Mesenchymal stem cell (in vitro differentiated cells and primary cell): ENCODE measurements around the gene SIRT6.
A peak's percentile ranks its signal among the peaks of the same experiment; 100 is the strongest.

Experiments
- DNase-seq: peaks from one replicate; pipeline ENCODE4 v3.0.0-alpha.2; 2013
- H2AFZ ChIP-seq: one replicate; pipeline ENCODE4 v1.6.1; 2013; ENCODE audit warnings: low read depth, mild to moderate bottlenecking, control low read depth, inconsistent platforms, low read length, moderate library complexity
- H2AK5ac ChIP-seq: 2 replicates; pipeline ENCODE4 v1.6.1; 2013; ENCODE audit warnings: low read length, moderate library complexity, mild to moderate bottlenecking, inconsistent platforms; ENCODE audit not compliant: severe bottlenecking
- H2BK120ac ChIP-seq: one replicate; pipeline ENCODE4 v1.6.1; 2013; ENCODE audit warnings: low read depth, mild to moderate bottlenecking, inconsistent platforms, low read length, moderate library complexity
- H2BK12ac ChIP-seq, 2 experiments: one replicate each; pipeline ENCODE4 v1.6.1; 2013; ENCODE audit warnings: inconsistent platforms in 2 of 2, low read length in 2 of 2, mild to moderate bottlenecking in 2 of 2, moderate library complexity in 2 of 2, control low read depth in 1 of 2
- H2BK15ac ChIP-seq: one replicate; pipeline ENCODE4 v1.6.1; 2013; ENCODE audit warnings: mild to moderate bottlenecking, low read depth, inconsistent platforms; ENCODE audit not compliant: poor library complexity, severe bottlenecking
- H2BK5ac ChIP-seq: 2 replicates; pipeline ENCODE4 v1.6.1; 2013; ENCODE audit warnings: low read depth, mild to moderate bottlenecking, low read length, control low read depth, inconsistent platforms; ENCODE audit not compliant: poor library complexity, severe bottlenecking
- H3K14ac ChIP-seq, 2 experiments: one replicate each; pipeline ENCODE4 v1.6.1; 2013; ENCODE audit warnings: inconsistent platforms in 2 of 2, low read length in 2 of 2, control low read depth in 1 of 2, mild to moderate bottlenecking in 1 of 2, moderate library complexity in 1 of 2
- H3K18ac ChIP-seq, 2 experiments: one replicate each; pipeline ENCODE4 v1.6.1; 2013; ENCODE audit warnings: inconsistent platforms in 2 of 2, low read length in 2 of 2, control low read depth in 1 of 2, low read depth in 1 of 2, mild to moderate bottlenecking in 1 of 2
- H3K23ac ChIP-seq, 2 experiments: one replicate each; pipeline ENCODE4 v1.6.1; 2013; ENCODE audit warnings: inconsistent platforms in 2 of 2, low read length in 2 of 2, mild to moderate bottlenecking in 2 of 2, moderate library complexity in 2 of 2, control low read depth in 1 of 2
- H3K27ac ChIP-seq: 2 replicates; pipeline ENCODE4 v1.5.1; 2013; ENCODE audit warnings: mild to moderate bottlenecking, moderate library complexity, low read length, control low read depth, inconsistent platforms; ENCODE audit not compliant: poor library complexity, severe bottlenecking
- H3K27me3 ChIP-seq, 2 experiments: 2 replicates each; pipeline versions ENCODE4 v1.6.1 to v1.7.0; 2013; ENCODE audit warnings: low read length in 2 of 2, mild to moderate bottlenecking in 2 of 2, moderate library complexity in 2 of 2, control low read depth in 1 of 2, inconsistent platforms in 1 of 2; ENCODE audit not compliant: control insufficient read depth in 1 of 2, insufficient read depth in 1 of 2
- H3K36me3 ChIP-seq, 2 experiments: 2 replicates each; pipeline versions ENCODE4 v1.6.1 to v1.7.0; 2013; ENCODE audit warnings: low read length in 2 of 2, control low read depth in 1 of 2, inconsistent platforms in 1 of 2, low read depth in 1 of 2, mild to moderate bottlenecking in 1 of 2; ENCODE audit not compliant: insufficient read depth in 2 of 2, control insufficient read depth in 1 of 2
- H3K4ac ChIP-seq, 2 experiments: one replicate each; pipeline ENCODE4 v1.6.1; 2013; ENCODE audit warnings: inconsistent platforms in 2 of 2, low read length in 2 of 2, mild to moderate bottlenecking in 2 of 2, moderate library complexity in 2 of 2, control low read depth in 1 of 2, low read depth in 1 of 2
- H3K4me1 ChIP-seq: 2 replicates; pipeline ENCODE4 v1.6.1; 2013; ENCODE audit warnings: low read depth, low read length, control low read depth; ENCODE audit not compliant: control insufficient read depth, insufficient read depth
- H3K4me2 ChIP-seq: 2 replicates; pipeline ENCODE4 v1.6.1; 2013; ENCODE audit warnings: low read length, mild to moderate bottlenecking, inconsistent platforms; ENCODE audit not compliant: poor library complexity, severe bottlenecking
- H3K4me3 ChIP-seq, 2 experiments: 2 replicates each; pipeline versions ENCODE4 v1.5.1 to v1.7.0; 2013; ENCODE audit warnings: low read length in 2 of 2, mild to moderate bottlenecking in 2 of 2, control low read depth in 1 of 2, low read depth in 1 of 2; ENCODE audit not compliant: insufficient read depth in 1 of 2
- H3K79me1 ChIP-seq: replicated peaks from 2 replicates; pipeline ENCODE4 v1.6.1; 2013; ENCODE audit warnings: mild to moderate bottlenecking, control low read depth, low read length, inconsistent platforms; ENCODE audit not compliant: poor library complexity, severe bottlenecking
- H3K9ac ChIP-seq: 2 replicates; pipeline ENCODE4 v1.7.0; 2013; ENCODE audit warnings: mild to moderate bottlenecking, low read length, moderate library complexity
- H3K9me3 ChIP-seq: 2 replicates; pipeline ENCODE4 v1.7.0; 2013; ENCODE audit warnings: mild to moderate bottlenecking, low read length; ENCODE audit not compliant: control insufficient read depth
- H4K8ac ChIP-seq: one replicate; pipeline ENCODE4 v1.6.1; 2013; ENCODE audit warnings: inconsistent platforms, mild to moderate bottlenecking, low read length, moderate library complexity
- H4K91ac ChIP-seq: one replicate; pipeline ENCODE4 v1.6.1; 2013; ENCODE audit warnings: mild to moderate bottlenecking, low read length, inconsistent platforms
- WGBS: methylation state at CpG from one replicate; pipeline ENCODE4 v1.1.7; 2013; ENCODE audit warnings: mixed read lengths; 5-methylcytosine and 5-hydroxymethylcytosine counted together

The SIRT6 gene

GRCh38 chr19:4189641-4190040 is 7.3 kb upstream of the SIRT6 start:
- WGBS = 80% methylated on average over 5 of the region's 5 CpGs
- no peak overlapping the region for H3K4me2 ChIP-seq

GRCh38 chr19:4187313-4188122 is 5.2 kb upstream of the SIRT6 start:
- no peaks in the 10 kb centered on the region for H3K9me3 ChIP-seq
- no peak overlapping the region for H2BK12ac ChIP-seq
- no peak overlapping the region for H2AK5ac ChIP-seq
- H3K4me1 ChIP-seq = peaks cover 11% of the 10 kb centered on the region
- no peak overlapping the region for H3K23ac ChIP-seq
- H3K14ac ChIP-seq = no peak overlapping the region
- H3K4ac ChIP-seq = no peak overlapping the region
- no peak overlapping the region for H2AFZ ChIP-seq
- H3K4me3 ChIP-seq = no peak overlapping the region
- no peak overlapping the region for H3K18ac ChIP-seq
- H3K9ac ChIP-seq = no peak overlapping the region
- H4K91ac ChIP-seq = no peak overlapping the region
- no peak overlapping the region for H2BK15ac ChIP-seq
- H3K79me1 ChIP-seq = peaks cover 3% of the 10 kb centered on the region
- DNase-seq = no peak
- H2BK5ac ChIP-seq = no peak overlapping the region
- no peak overlapping the region for H3K4me2 ChIP-seq
- no peak overlapping the region for H2BK120ac ChIP-seq
- 93% methylated on average over 10 of the region's 10 CpGs for WGBS
- no peak overlapping the region for H3K27ac ChIP-seq
- no peak overlapping the region for H4K8ac ChIP-seq
- no peaks in the 10 kb centered on the region for H3K27me3 ChIP-seq
- no peaks in the 10 kb centered on the region for H3K36me3 ChIP-seq

More at GRCh38 chr19:4189641-4190040, 7.3 kb upstream of the SIRT6 start:
- no peak overlapping the region for H4K91ac ChIP-seq
- H3K36me3 ChIP-seq = no peaks in the 10 kb centered on the region
- DNase-seq = no peak
- no peak overlapping the region for H2BK12ac ChIP-seq
- H3K27me3 ChIP-seq = peaks cover 8 to 14% of the 10 kb centered on the region in 2 experiments
- H3K79me1 ChIP-seq = no peaks in the 10 kb centered on the region
- no peaks in the 10 kb centered on the region for H3K9me3 ChIP-seq
- H3K9ac ChIP-seq = no peak overlapping the region
- no peak overlapping the region for H2AFZ ChIP-seq
- no peak overlapping the region for H3K4ac ChIP-seq
- no peak overlapping the region for H3K23ac ChIP-seq
- H3K14ac ChIP-seq = no peak overlapping the region
- no peak overlapping the region for H2AK5ac ChIP-seq
- H2BK15ac ChIP-seq = no peak overlapping the region
- no peak overlapping the region for H3K27ac ChIP-seq
- no peak overlapping the region for H2BK120ac ChIP-seq
- no peak overlapping the region for H2BK5ac ChIP-seq
- H3K18ac ChIP-seq = no peak overlapping the region
- peaks cover 7% of the 10 kb centered on the region for H3K4me1 ChIP-seq
- H4K8ac ChIP-seq = no peak overlapping the region
- H3K4me3 ChIP-seq = no peak overlapping the region

GRCh38 chr19:4186087-4186993 is 4.0 kb upstream of the SIRT6 start:
- Histone ChIP-seq H2BK5ac (no peak overlapping the region), H3K4ac (no peak overlapping the region), H3K27ac (no peak overlapping the region), H3K4me2 (no peak overlapping the region), H2BK12ac (no peak overlapping the region), H2AK5ac (no peak overlapping the region), H3K14ac (no peak overlapping the region), H3K9ac (peak overlapping the region; percentile 80), H3K4me3 (no peak overlapping the region), H3K18ac (no peak overlapping the region), H2BK120ac (no peak overlapping the region), H3K4me1 (peaks cover 15% of the 10 kb centered on the region), H2BK15ac (no peak overlapping the region), H3K36me3 (no peaks in the 10 kb centered on the region), H3K23ac (no peak overlapping the region), H2AFZ (peak overlapping the region; percentile 57), H4K91ac (no peak overlapping the region), H3K27me3 (no peaks in the 10 kb centered on the region), H4K8ac (peak overlapping the region; percentile 71), H3K9me3 (no peaks in the 10 kb centered on the region), H3K79me1 (peaks cover 8% of the 10 kb centered on the region)
- DNase-seq = peak; percentile 72
- WGBS = 46% methylated on average over 21 of the region's 22 CpGs
